Activated naive CD8-positive, alpha-beta T cell treated with anti-CD3 and anti-CD28 coated beads for 36 hours (primary cell): ENCODE measurements around the gene TXNL4B. TPM values are rescaled to one million over a fixed set of nuclear protein-coding genes. Genes with fewer than 3 reads are reported as not detected.
A peak's percentile ranks its signal among the peaks of the same experiment; 100 is the strongest.

Source experiments
- DNase-seq: peaks from one replicate; pipeline ENCODE4 v3.0.0; 2021
- H3K27ac Mint-ChIP-seq: one replicate; pipeline ENCODE4 v1.8.0; 2022; ENCODE audit warnings: mild to moderate bottlenecking, moderate library complexity, mixed read lengths
- H3K27me3 Mint-ChIP-seq: one replicate; pipeline ENCODE4 v1.8.0; 2022; ENCODE audit warnings: mild to moderate bottlenecking, mixed read lengths
- H3K36me3 Mint-ChIP-seq: one replicate; pipeline ENCODE4 v1.8.0; 2021; ENCODE audit warnings: mild to moderate bottlenecking, mixed read lengths
- H3K4me1 Mint-ChIP-seq: one replicate; pipeline ENCODE4 v1.8.0; 2021; ENCODE audit warnings: mixed read lengths
- H3K4me3 Mint-ChIP-seq: one replicate; pipeline ENCODE4 v1.8.0; 2022; ENCODE audit warnings: mild to moderate bottlenecking, moderate library complexity, mixed read lengths
- H3K9me3 Mint-ChIP-seq: one replicate; pipeline ENCODE4 v1.8.0; 2022; ENCODE audit warnings: mixed read lengths
- total RNA-seq, 2 experiments: library from RNA; stranded (reverse); gene quantifications; one replicate each; pipeline ENCODE4 v1.2.3, GENCODE V29; 2021

Gene TXNL4B
- total RNA-seq: 10 to 100 TPM; 26.7 to 31.1 TPM

DNA sequence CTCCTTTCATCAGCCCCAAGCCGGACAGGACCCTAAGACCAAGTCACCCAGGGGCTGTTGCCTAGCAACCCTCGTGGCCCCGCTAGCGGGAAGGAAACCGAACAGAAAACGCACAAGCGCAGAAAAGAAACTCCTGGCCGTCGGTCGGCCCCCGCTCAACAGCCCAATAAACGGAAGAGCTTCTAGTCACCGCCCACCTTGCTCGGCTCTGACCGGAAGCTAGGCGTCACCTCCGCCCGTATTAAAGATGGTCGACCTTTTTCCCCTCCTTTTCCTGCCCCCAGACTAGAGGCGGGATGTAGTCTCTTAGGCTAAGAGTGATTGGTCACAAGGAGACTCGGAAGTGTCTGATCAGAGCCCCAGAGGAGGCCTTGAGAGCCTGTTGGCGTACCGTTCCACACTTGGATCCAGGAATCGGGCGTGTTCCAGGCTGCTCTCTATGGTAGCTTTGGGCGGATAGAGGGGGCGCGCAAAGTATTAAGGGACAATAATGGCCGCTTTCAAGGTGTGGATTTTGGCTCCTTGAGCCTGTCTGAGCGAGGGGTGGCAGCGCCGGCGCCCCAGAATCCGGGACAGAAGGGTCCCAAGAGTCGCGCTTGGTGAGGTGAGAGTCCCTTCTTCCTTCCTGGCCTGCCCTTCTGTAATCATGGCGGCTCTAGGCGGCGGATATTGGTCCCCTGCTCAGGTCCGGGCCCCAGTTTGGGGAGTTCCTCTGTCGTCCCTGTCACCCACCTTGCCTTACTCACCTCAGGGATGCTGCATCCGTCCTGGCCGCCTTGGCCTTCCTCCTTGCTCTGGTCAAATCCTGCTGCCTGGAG, at the start of gene TXNL4B, which contains the start of gene DHX38:
Gene TXNL4B, minus strand, starts transcription at position 173 of the 818 bp plus-strand sequence. CDS start 2,871 bp downstream, outside the sequence.
Gene DHX38, plus strand, starts transcription at position 400 of the 818 bp plus-strand sequence. CDS start 2,311 bp downstream, outside the sequence.
- no peaks in the 10 kb centered on the region for H3K9me3 Mint-ChIP-seq
- peaks cover 36% of the 10 kb centered on the region for H3K4me1 Mint-ChIP-seq
- H3K27me3 Mint-ChIP-seq: no peaks in the 10 kb centered on the region
- peak within 1 kb of the TSS; percentile 97 for H3K27ac Mint-ChIP-seq
- H3K4me3 Mint-ChIP-seq: peak within 1 kb of the TSS; percentile 99
- peaks cover 29% of the 10 kb centered on the region for H3K36me3 Mint-ChIP-seq
- DNase-seq: peak; percentile 92

DNA sequence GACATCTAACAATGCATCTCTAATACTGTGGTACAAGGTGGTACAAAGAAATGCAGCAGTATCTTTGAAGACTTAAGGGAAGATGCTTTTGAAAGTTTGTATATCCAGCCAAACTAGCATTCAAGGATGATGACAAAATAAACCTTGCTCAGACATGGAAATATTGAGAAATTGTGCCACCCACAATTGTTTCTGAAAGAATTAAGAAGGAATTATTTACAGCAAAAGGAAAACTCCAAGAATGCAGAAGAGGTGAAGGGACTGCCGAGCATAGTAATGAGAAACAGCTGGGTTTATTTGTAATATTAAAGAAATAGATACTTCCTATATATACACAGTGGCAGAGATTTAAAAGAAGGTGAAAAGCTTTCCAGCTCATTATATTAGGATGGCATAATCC, 49.1 kb upstream of the TXNL4B start:
- Mint-ChIP-seq H3K36me3 (no peaks in the 10 kb centered on the region), H3K4me1 (no peaks in the 10 kb centered on the region)

DNA sequence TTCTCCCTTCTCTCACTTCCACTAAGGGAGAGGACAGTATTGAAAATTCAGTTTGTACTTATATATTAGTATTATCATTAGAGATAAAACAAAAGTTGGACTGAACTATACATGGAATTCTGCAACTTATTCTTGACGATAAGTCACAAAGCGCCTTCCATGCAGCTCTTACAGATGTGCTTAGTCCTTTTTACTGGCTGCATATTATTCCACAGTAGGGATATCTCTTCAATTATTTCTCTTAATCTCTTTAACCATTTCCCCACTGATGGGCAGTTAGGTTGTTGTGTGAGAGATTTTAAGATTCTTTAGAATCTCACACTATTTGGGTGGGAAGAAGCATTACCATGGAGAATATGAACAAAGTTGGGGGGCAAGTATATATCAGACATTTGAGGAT, 46.5 kb upstream of the TXNL4B start:
- H3K4me1 Mint-ChIP-seq: no peaks in the 10 kb centered on the region
- no peak overlapping the region for H3K27ac Mint-ChIP-seq
- DNase-seq: no peak
- no peaks in the 10 kb centered on the region for H3K36me3 Mint-ChIP-seq
- no peaks in the 10 kb centered on the region for H3K9me3 Mint-ChIP-seq
- no peak overlapping the region for H3K4me3 Mint-ChIP-seq
- no peaks in the 10 kb centered on the region for H3K27me3 Mint-ChIP-seq

More for the DNA sequence above, 49.1 kb upstream of the TXNL4B start:
- no peak overlapping the region for H3K27ac Mint-ChIP-seq
- DNase-seq: no peak
- no peaks in the 10 kb centered on the region for H3K27me3 Mint-ChIP-seq
- H3K4me3 Mint-ChIP-seq: no peak overlapping the region
- peaks cover 4% of the 10 kb centered on the region for H3K9me3 Mint-ChIP-seq

DNA sequence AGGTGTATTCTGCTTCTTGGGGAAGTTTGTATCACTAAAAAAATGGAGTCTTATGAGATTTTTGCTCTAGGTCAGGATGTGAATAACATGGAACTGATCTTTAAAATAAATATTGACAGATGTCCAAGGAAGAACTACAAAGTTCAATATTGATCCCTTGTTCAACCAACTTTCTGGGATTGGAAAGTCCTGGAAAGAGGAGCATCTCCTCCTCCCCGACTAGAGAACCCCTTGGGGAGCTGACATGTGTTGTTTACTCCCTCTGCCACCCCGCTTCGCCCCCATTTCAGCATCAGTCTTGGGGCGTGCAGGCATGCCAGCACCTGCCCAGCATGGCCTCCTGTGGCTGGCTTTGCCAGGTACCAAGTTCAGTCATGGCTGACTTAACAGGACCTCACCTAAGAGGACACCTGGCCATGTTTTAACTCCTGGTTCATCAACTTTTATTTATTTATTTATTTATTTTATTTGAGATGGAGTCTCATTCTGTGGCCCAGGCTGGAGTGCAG, 44.7 kb upstream of the TXNL4B start:
- Mint-ChIP-seq H3K36me3 (peaks cover 2% of the 10 kb centered on the region), H3K4me3 (no peak overlapping the region), H3K9me3 (no peaks in the 10 kb centered on the region), H3K4me1 (no peaks in the 10 kb centered on the region), H3K27ac (no peak overlapping the region), H3K27me3 (no peaks in the 10 kb centered on the region)
- DNase-seq: no peak

DNA sequence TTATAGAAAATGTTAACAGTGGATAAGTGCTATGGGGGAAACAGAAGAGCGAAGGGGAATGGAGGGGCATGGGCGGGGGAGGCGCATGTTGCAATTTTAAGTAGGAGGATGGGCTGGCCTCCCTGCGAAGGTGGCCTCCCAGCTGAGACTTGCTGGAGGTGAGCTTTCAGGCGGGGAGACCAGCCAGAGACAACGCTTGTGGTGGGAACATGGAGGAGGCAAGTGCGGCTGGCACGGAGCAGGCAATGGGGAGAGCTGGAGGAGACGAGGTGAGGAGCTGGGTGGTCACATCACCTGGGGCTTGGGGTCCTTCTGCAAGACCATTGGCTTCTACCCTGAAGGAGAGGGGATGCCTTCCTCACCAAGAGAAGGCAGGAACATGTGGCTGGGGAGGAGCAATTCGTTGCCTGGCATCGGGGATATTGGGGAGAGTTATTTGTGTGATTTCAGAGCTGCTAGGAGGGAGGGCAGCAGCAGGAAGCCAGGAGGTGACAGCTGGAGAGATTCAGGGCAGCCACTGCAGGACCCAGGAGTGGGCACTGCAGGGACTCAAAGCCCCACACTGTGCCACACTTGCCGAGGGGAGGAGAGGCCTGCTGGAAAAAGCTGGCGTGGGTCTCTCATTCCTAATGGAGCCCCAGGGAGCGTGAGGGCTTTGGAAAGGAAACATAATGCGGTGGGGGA, 44.1 kb upstream of the TXNL4B start:
- Mint-ChIP-seq H3K4me3 (no peak overlapping the region), H3K4me1 (no peaks in the 10 kb centered on the region), H3K27ac (no peak overlapping the region)

DNA sequence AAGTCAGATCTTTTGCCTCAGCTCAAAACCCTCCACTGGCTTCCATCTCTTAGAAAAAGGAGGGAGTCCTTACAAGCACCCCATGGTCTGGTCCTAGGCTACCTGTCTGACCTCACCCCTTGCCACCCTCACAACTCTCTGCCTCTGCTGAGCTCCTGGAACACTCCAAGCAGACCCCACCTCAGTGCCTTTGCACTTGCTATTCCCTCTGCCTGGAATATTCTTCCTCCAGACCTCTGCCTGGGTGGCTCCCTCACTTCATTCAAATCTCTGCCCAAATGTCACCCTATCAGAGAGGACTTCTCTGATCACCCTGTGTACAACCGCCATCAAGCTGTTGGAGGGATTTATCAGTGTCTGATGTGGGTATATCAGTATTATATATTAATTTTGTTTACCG, 41.1 kb upstream of the TXNL4B start:
- no peaks in the 10 kb centered on the region for H3K9me3 Mint-ChIP-seq
- peaks cover 2% of the 10 kb centered on the region for H3K36me3 Mint-ChIP-seq
- DNase-seq: no peak
- H3K4me3 Mint-ChIP-seq: no peak overlapping the region
- H3K4me1 Mint-ChIP-seq: no peaks in the 10 kb centered on the region
- no peaks in the 10 kb centered on the region for H3K27me3 Mint-ChIP-seq
- no peak overlapping the region for H3K27ac Mint-ChIP-seq

More for the DNA sequence above, 44.1 kb upstream of the TXNL4B start:
- H3K27me3 Mint-ChIP-seq: no peaks in the 10 kb centered on the region
- no peak for DNase-seq
- H3K9me3 Mint-ChIP-seq: no peaks in the 10 kb centered on the region
- H3K36me3 Mint-ChIP-seq: peaks cover 2% of the 10 kb centered on the region

DNA sequence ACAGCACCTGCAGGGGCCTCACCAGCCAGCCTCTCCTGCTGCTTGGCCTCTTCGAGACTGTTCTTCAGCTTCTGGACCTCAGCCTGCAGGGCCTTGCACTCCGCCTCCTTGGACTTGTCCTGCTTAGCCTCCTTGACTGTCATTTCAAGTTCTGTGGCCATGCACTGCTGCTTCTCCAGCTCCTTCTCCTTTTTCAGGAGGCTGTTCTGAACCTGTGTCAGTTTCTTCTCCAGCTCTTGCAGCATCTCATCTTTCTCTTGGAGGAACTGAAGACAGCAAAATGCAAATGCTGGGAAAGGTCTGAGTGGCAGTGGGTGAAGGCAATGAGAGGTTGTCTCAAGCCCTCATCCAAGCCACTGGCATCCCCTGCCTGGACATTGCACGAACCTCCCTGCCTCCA, 39.3 kb upstream of the TXNL4B start:
- no peak overlapping the region for H3K27ac Mint-ChIP-seq
- H3K9me3 Mint-ChIP-seq: no peaks in the 10 kb centered on the region
- H3K4me3 Mint-ChIP-seq: no peak overlapping the region
- no peak for DNase-seq
- H3K4me1 Mint-ChIP-seq: no peaks in the 10 kb centered on the region
- H3K27me3 Mint-ChIP-seq: no peaks in the 10 kb centered on the region
- peaks cover 2% of the 10 kb centered on the region for H3K36me3 Mint-ChIP-seq

DNA sequence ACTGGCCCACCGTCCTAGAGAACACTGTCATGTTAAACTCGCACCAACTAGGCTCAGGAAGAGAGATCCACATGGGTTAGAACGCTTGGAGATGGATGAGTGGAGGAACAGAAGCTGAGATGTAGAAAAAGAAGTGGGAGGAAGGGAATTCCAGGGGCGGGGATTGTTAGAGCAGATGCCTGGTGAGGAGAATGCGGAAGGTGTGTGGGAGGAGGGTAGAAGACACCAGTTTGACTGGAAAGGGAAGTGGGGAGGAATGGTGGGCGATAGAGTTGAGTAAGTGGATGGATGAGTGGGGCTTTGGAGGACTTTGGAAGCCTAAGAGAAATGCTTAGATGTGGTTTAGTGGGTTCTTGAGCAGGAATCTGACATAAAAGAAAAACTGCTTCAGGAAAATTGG, 37.6 kb upstream of the TXNL4B start:
- H3K4me3 Mint-ChIP-seq: no peak overlapping the region

DNA sequence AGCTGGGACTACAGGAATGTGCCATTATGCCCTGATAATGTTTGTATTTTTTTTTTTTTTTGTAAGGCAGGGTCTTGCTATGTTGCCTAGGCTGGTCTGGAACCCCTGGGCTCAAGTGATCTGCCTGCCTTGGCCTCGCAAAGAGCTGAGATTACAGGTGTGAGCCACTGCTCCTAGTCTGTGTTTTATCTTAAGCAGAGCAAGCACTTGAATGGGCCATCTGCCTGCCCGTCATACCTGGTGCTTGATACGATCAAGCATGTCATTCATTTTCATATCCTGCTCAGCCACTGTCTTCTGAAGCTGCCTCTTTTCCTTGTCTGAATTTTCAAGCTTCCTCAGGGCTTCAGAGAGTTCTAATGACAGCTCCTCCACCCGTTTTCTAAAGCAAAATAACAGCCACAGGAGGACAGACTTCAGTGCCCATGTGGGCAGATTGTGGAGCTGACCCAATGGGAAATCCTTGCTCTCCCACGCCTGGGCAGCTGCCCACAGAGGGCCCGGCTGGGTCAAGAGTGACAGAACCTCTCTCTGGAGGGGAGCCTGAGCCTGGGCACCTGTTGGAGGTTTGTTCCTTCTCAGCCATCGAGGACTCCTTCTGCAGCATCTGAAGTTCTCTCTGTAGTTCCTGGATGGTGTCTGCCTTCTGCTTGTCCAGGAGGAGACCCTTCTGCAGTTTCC, 36.7 kb upstream of the TXNL4B start:
- no peaks in the 10 kb centered on the region for H3K4me1 Mint-ChIP-seq
- H3K9me3 Mint-ChIP-seq: no peaks in the 10 kb centered on the region
- no peak for DNase-seq
- peaks cover 2% of the 10 kb centered on the region for H3K36me3 Mint-ChIP-seq
- no peak overlapping the region for H3K4me3 Mint-ChIP-seq
- H3K27me3 Mint-ChIP-seq: no peaks in the 10 kb centered on the region
- no peak overlapping the region for H3K27ac Mint-ChIP-seq

More for the DNA sequence above, 37.6 kb upstream of the TXNL4B start:
- H3K27me3 Mint-ChIP-seq: no peaks in the 10 kb centered on the region
- no peaks in the 10 kb centered on the region for H3K9me3 Mint-ChIP-seq
- no peak overlapping the region for H3K27ac Mint-ChIP-seq
- peaks cover 2% of the 10 kb centered on the region for H3K36me3 Mint-ChIP-seq
- DNase-seq: no peak
- no peaks in the 10 kb centered on the region for H3K4me1 Mint-ChIP-seq

DNA sequence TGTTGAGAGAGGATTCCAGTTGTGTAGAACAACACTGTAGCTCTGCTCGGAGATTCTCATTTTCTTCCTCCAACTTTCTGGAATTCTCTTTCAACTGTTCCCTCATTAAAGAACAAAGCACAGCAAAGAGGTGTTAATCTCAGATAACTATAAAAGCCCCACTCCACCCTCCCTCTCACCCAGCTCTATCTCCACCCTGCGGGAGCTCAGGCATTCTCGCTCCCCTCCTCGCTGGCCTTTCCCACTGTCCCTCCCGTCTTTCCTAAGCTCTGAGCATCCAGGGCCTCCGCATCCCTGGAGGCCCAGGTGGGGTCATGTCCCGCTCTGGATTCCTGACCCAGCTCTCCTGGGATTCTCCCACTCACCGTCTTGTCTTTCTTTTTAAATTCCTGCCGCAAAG, 35.3 kb upstream of the TXNL4B start:
- no peaks in the 10 kb centered on the region for H3K36me3 Mint-ChIP-seq
- H3K4me1 Mint-ChIP-seq: no peaks in the 10 kb centered on the region
- no peaks in the 10 kb centered on the region for H3K27me3 Mint-ChIP-seq
- H3K27ac Mint-ChIP-seq: no peak overlapping the region
- no peak for DNase-seq
- no peaks in the 10 kb centered on the region for H3K9me3 Mint-ChIP-seq
- no peak overlapping the region for H3K4me3 Mint-ChIP-seq

DNA sequence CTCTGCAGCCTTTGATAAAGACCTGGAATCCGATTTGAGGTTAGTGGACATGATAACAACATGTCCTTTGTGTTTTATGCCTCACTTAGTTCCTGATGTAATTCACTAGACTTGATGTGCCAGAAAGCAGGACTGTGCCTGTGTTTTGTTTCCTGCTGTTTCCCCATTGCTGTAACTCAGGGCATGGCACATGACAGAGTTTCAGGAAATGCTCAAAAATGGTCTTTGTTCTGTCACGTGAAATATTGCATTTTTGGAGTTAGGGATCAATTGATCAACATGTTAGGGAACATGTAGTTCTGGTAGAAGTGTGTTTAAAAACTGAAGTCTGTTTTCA, 33.0 kb upstream of the TXNL4B start:
- no peaks in the 10 kb centered on the region for H3K27me3 Mint-ChIP-seq
- H3K4me1 Mint-ChIP-seq: no peaks in the 10 kb centered on the region
- no peaks in the 10 kb centered on the region for H3K36me3 Mint-ChIP-seq
- DNase-seq: no peak
- no peaks in the 10 kb centered on the region for H3K9me3 Mint-ChIP-seq
- no peak overlapping the region for H3K27ac Mint-ChIP-seq
- H3K4me3 Mint-ChIP-seq: no peak overlapping the region

DNA sequence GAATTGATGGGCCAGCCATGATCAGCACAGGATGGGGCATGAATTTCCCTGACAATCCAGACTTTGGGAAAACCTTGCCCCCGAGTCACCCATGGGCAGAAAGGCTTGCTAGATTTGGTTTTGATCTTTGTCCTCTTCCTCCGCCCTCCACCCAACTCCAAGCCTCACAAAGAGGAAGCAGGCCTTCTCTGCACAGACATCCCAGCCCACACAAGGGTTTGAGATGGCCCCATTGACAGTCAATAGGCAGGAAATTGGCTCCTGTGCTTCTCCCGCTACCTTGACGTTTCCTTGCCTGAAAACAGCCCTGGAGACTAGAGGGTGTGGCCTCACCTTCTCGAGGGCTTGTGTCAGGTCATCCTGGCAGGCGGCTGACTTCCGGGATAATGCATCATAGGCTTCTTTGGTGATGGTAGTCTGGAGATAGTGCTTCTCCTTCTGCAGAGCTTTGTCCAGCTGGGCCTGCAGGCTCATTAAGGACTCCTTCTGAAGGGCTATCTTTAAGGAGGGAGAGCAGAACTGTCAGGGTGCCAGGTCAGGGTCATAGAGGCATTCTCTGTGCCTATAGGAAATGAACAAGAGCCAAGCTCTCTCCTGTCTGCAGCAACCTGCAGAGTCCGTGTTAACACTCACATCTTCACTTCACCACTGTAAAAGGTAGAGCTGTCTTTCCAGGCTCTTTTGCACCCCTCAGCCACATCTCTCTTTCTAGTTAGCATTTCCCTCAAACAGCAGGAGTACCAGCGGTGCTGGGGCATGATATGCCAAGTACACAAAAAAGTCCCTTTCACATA, 32.4 kb upstream of the TXNL4B start:
- DNase-seq: no peak
- no peaks in the 10 kb centered on the region for H3K4me1 Mint-ChIP-seq
- no peak overlapping the region for H3K27ac Mint-ChIP-seq
- H3K4me3 Mint-ChIP-seq: no peak overlapping the region
- no peaks in the 10 kb centered on the region for H3K9me3 Mint-ChIP-seq
- H3K36me3 Mint-ChIP-seq: no peaks in the 10 kb centered on the region
- no peaks in the 10 kb centered on the region for H3K27me3 Mint-ChIP-seq

DNA sequence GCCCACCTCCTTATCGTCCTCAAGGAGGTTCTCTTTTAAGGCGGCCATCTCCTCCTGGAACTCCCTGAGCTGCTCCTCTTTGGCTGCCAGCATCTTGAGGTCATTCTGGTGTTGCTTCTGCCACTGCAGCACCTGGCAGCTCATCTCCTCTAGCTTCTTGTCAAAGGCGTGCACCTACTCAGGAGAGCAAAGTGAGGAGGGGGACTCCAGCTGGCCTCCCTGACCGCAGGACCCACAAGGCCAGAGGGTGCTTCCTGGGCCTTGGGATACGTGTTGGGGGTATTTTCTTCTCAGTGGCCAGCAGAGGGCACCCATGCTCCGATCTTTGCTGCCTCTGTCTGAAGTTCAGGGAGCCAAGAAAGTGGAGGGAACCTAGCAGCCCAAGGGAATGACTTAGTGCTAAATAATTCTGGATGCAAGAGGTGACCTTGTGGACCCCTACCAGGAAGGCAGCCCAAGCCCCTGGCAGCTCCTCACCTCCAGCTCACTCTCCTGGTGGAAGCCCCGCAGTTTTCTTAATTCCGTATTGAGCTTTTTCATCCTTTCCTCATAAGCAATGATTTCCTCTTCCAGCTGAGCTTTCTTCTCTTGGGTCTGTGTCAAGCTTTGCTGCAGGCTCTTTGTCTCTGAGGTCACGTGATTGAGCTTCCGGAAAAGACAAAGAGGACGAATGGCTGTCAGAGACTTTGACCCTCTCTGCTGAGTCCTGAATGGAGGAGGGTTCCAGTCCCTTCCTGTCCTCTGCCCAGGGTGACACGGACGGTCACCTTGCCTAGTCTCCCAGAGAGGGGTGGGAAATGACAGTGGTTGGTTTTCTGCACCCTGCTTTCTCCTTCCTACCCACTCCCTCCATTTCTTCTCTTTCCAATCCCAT, 31.6 kb upstream of the TXNL4B start:
- peak; percentile 58 for DNase-seq
- Mint-ChIP-seq H3K4me1 (no peaks in the 10 kb centered on the region), H3K36me3 (no peaks in the 10 kb centered on the region), H3K4me3 (no peak overlapping the region), H3K27ac (no peak overlapping the region), H3K9me3 (no peaks in the 10 kb centered on the region), H3K27me3 (no peaks in the 10 kb centered on the region)

DNA sequence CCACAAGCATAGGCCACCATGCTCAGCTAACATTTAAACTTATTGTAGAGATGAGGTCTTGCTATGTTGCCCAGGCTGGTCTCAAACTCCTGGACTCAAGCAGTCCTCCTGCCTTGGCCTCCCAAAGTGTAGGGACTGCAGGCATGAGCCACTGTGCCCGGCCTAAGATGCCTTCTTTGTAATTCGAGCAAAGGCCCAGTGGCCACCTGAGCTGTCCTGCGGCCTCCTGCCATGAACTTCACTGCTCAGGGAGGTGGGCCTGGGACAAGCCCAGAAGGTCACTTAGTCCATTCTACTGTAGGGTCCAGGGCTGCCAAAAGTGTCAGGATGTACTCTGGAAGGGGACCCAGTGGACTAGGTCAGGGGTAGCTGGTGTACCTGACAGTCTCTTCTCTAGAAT, 30.7 kb upstream of the TXNL4B start:
- H3K36me3 Mint-ChIP-seq: no peaks in the 10 kb centered on the region
- H3K4me1 Mint-ChIP-seq: no peaks in the 10 kb centered on the region
- DNase-seq: no peak
- H3K9me3 Mint-ChIP-seq: no peaks in the 10 kb centered on the region
- no peak overlapping the region for H3K4me3 Mint-ChIP-seq
- H3K27me3 Mint-ChIP-seq: no peaks in the 10 kb centered on the region
- H3K27ac Mint-ChIP-seq: no peak overlapping the region
